Ovary (tissue), 3 donors: Measurements from ENCODE around the gene LITAF.

Source experiments
- CTCF ChIP-seq, 3 donors: fragments of 450-650 bp in 2 of 3; fragments of 200-600 bp in 1 of 3; IDR thresholded peaks; one replicate each; pipeline versions ENCODE4 v1.5.1 to v1.8.0; 2016 to 2022; ENCODE audit warnings: antibody characterized with exemption in 3 of 3, mild to moderate bottlenecking in 1 of 3
- EP300 ChIP-seq: sonication (generic); formaldehyde crosslinking; IDR thresholded peaks from one replicate; pipeline ENCODE4 v1.6.1; 2017; ENCODE audit warnings: antibody characterized with exemption
- POLR2A ChIP-seq: fragments of 450-650 bp; IDR thresholded peaks from one replicate; pipeline ENCODE4 v1.6.1; 2017; ENCODE audit warnings: antibody characterized with exemption, mild to moderate bottlenecking, moderate library complexity
- donor health status: DM: no; HTN: no; CAD: no.

GRCh38 chr16:11604783-11605563, 18.3 kb upstream of the LITAF start:
- TF ChIP-seq CTCF (IDR thresholded peaks at IDR 0.05) (peak in 1 of 3 donors; percentile 8), EP300 (peak; percentile 75), POLR2A (peak; percentile 20)
